GM12878 (cell line): ENCODE measurements around the gene EP400.

Experiments used
- CBFB ChIP-seq: IDR thresholded peaks from 2 replicates; pipeline ENCODE4 v1.6.1; 2016; ENCODE audit warnings: antibody characterized with exemption, low read depth
- MXI1 ChIP-seq: fragments of 150-350 bp; IDR thresholded peaks from 2 replicates; pipeline ENCODE4 v1.6.1; 2011; ENCODE audit warnings: low read depth, mild to moderate bottlenecking, inconsistent platforms, low read length, improper control_type of control experiment
- MYC ChIP-seq: IDR thresholded peaks from 2 replicates; pipeline ENCODE4 v1.6.1; 2011; ENCODE audit warnings: mild to moderate bottlenecking, low read length, moderate library complexity, inconsistent platforms; ENCODE audit not compliant: insufficient read depth, insufficient replicate concordance, insufficient read length, severe bottlenecking
- RFX5 ChIP-seq: IDR thresholded peaks from 2 replicates; pipeline ENCODE4 v1.6.1; 2011; ENCODE audit warnings: low read depth, low read length, improper control_type of control experiment
- TF ChIP-seq, protein P1 (sequence below): IDR thresholded peaks from 2 replicates; pipeline ENCODE4 v1.6.1; 2011; ENCODE audit warnings: borderline replicate concordance, low read depth, mild to moderate bottlenecking, moderate library complexity, low read length; ENCODE audit not compliant: insufficient read depth, poor library complexity, severe bottlenecking

DNA sequence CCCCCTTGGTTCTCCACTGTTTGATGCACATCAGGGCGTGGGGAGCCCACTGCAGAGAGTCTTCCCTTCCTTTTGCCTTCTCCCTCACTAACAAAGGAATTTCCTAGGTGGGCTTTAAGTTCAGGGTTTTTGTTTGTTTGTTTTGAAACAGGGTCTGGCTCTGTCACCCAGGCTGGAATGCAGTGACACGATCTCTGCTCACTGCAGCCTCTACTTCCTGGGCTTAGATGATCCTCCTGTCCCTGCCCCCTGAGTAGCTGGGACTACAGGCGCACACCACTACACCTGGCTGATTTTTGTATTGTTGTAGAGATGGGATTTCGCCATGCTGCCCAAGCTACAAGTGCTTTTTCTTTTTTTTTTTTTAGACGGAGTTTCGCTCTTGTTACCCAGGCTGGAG is 33.8 kb downstream of the EP400 start:
- TF ChIP-seq MYC = no peak
- TF ChIP-seq RFX5 = no peak
- TF ChIP-seq, protein P1, sequence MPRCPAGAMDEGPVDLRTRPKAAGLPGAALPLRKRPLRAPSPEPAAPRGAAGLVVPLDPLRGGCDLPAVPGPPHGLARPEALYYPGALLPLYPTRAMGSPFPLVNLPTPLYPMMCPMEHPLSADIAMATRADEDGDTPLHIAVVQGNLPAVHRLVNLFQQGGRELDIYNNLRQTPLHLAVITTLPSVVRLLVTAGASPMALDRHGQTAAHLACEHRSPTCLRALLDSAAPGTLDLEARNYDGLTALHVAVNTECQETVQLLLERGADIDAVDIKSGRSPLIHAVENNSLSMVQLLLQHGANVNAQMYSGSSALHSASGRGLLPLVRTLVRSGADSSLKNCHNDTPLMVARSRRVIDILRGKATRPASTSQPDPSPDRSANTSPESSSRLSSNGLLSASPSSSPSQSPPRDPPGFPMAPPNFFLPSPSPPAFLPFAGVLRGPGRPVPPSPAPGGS = no peak
- TF ChIP-seq MXI1 = no peak
- TF ChIP-seq CBFB = no peak
